ENCODE data around the gene ZBTB48.

Gene ZBTB48

GRCh38 chr1:6579374-6580118 is at the start of gene ZBTB48:
ZBTB48 (plus strand) TSS chr1:6579994; CDS start chr1:6580610, 616 bp downstream.
- H3K9me3 Mint-ChIP-seq, result no peaks in the 10 kb centered on the region
- peak within 1 kb of the TSS; percentile 90 for H3K4me3 Mint-ChIP-seq
- no peaks in the 10 kb centered on the region for H3K27me3 Mint-ChIP-seq (ENCODE audit: low read depth)
- peaks cover 3% of the 10 kb centered on the region for H3K36me3 Mint-ChIP-seq (ENCODE audit: low read depth)
- H3K4me1 Mint-ChIP-seq (ENCODE audit: low read depth), result peaks cover 20% of the 10 kb centered on the region
- peak within 1 kb of the TSS; percentile 93 for H3K27ac Mint-ChIP-seq

- Mint-ChIP-seq H3K27me3 (ENCODE audit: low read depth) (no peaks in the 10 kb centered on the region), H3K27ac (no peak overlapping the region), H3K36me3 (ENCODE audit: low read depth) (peaks cover 37% of the 10 kb centered on the region)
Observed at GRCh38 chr1:6530504-6531160, 49.2 kb upstream of the ZBTB48 start.

GRCh38 chr1:6531996-6532395 is 47.8 kb upstream of the ZBTB48 start:
- H3K4me3 Mint-ChIP-seq, result no peak overlapping the region
- H3K27ac Mint-ChIP-seq, result no peak overlapping the region
- H3K36me3 Mint-ChIP-seq (ENCODE audit: low read depth), result peaks cover 27% of the 10 kb centered on the region
- H3K27me3 Mint-ChIP-seq (ENCODE audit: low read depth), result no peaks in the 10 kb centered on the region
- H3K9me3 Mint-ChIP-seq, result no peaks in the 10 kb centered on the region
- H3K4me1 Mint-ChIP-seq (ENCODE audit: low read depth), result peaks cover 4% of the 10 kb centered on the region

More at GRCh38 chr1:6530504-6531160, 49.2 kb upstream of the ZBTB48 start:
- H3K4me3 Mint-ChIP-seq, result no peak overlapping the region
- H3K4me1 Mint-ChIP-seq (ENCODE audit: low read depth), result peaks cover 4% of the 10 kb centered on the region
- H3K9me3 Mint-ChIP-seq, result no peaks in the 10 kb centered on the region

- H3K4me1 Mint-ChIP-seq (ENCODE audit: low read depth), result peaks cover 4% of the 10 kb centered on the region
- no peak overlapping the region for H3K27ac Mint-ChIP-seq
- H3K27me3 Mint-ChIP-seq (ENCODE audit: low read depth), result no peaks in the 10 kb centered on the region
- H3K36me3 Mint-ChIP-seq (ENCODE audit: low read depth), result peaks cover 18% of the 10 kb centered on the region
- H3K4me3 Mint-ChIP-seq, result no peak overlapping the region
- H3K9me3 Mint-ChIP-seq, result no peaks in the 10 kb centered on the region
Observed at GRCh38 chr1:6534248-6534822, 45.5 kb upstream of the ZBTB48 start.

DNA sequence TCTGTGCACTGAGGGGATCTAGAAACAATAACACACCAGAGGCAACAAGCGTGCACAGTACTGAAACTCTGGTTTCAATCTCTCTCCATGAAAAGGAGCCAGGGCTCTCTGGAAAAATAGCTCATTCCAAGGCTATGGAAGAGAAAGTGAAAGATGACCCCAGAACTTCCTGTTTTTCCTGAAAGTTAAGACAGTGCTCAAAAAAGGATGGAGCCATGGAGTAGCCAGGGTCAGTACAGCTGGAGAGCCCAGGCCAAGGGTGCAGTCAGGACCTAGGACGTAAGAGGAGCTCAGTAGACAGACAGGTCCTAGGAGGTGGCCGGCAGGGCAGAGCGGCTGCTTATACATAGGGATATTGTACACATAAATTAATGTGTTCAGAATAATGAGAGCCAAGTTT is 44.6 kb upstream of the ZBTB48 start:
- Mint-ChIP-seq H3K4me3 (no peak overlapping the region), H3K27me3 (ENCODE audit: low read depth) (no peaks in the 10 kb centered on the region), H3K4me1 (ENCODE audit: low read depth) (peaks cover 4% of the 10 kb centered on the region), H3K36me3 (ENCODE audit: low read depth) (peaks cover 18% of the 10 kb centered on the region), H3K27ac (no peak overlapping the region), H3K9me3 (no peaks in the 10 kb centered on the region)

- Mint-ChIP-seq H3K4me3 (no peak overlapping the region), H3K4me1 (ENCODE audit: low read depth) (peaks cover 4% of the 10 kb centered on the region), H3K27ac (no peak overlapping the region), H3K9me3 (no peaks in the 10 kb centered on the region), H3K27me3 (ENCODE audit: low read depth) (no peaks in the 10 kb centered on the region), H3K36me3 (ENCODE audit: low read depth) (peaks cover 17% of the 10 kb centered on the region)
Observed at GRCh38 chr1:6536291-6536690, 43.5 kb upstream of the ZBTB48 start.

DNA sequence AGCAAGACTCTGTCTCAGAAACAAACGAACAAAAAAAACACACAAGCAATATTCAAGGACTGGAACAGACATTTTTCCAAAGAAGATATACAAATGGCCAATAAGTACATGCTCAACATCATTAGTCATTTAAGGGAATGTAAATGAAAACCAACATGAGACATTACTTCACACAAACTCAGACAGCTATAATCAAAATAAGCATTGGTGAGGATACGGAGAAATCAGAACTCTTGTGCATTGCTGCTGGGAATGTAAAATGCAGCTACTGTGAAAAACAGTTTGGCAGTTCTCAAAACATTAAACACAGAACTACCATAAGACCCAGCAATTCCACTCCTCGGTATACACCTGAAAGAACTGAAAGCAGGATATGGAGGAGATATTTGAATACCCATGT is 40.8 kb upstream of the ZBTB48 start:
- Mint-ChIP-seq H3K27me3 (ENCODE audit: low read depth) (no peaks in the 10 kb centered on the region), H3K4me3 (no peak overlapping the region), H3K36me3 (ENCODE audit: low read depth) (peaks cover 11% of the 10 kb centered on the region), H3K4me1 (ENCODE audit: low read depth) (peaks cover 4% of the 10 kb centered on the region), H3K9me3 (no peaks in the 10 kb centered on the region), H3K27ac (no peak overlapping the region)

GRCh38 chr1:6544831-6545230 is 35.0 kb upstream of the ZBTB48 start:
- Mint-ChIP-seq H3K27me3 (ENCODE audit: low read depth) (no peaks in the 10 kb centered on the region), H3K9me3 (no peaks in the 10 kb centered on the region), H3K4me3 (no peak overlapping the region), H3K4me1 (ENCODE audit: low read depth) (peaks cover 23% of the 10 kb centered on the region), H3K27ac (peak overlapping the region; percentile 69), H3K36me3 (ENCODE audit: low read depth) (peaks cover 38% of the 10 kb centered on the region)

DNA sequence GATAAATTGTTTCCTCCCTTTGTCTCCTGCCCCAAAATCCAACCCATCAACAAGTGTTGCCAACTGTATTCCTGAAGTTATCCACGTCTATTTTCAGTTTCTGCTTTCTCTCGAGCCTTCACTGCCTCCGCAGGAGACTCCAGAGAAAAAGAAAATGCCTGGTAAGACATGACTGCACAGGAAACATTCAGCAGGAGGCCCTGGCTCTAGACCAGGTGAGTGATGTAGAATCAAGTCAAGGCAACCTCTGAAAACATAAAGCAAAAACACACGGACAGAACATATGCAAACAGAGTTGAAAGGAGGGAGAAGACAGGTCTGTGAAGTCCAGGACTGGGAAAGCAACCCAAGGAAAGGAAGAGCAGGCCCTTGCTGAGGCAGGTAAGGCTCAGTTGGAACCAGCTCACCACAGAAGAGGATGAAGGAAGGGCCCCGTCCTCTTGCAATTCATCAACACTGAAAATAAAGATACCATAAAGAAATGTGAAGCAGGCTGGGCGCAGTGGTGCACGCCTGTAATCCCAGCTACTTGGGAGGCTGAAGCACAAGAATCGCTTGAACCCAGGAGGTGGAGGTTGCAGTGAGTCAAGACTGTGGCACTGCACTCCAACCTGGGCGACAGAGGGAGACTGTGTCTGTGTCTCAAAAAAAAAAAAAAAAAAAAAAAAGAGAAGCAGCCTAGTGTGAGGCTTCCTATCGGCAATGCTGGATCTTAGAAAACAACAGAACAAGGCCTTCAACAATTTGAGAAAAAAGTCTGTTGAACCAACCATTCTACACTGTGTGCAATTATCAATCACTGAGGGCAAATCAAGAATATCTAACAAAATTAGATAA is 34.3 kb upstream of the ZBTB48 start:
- Mint-ChIP-seq H3K9me3 (no peaks in the 10 kb centered on the region), H3K4me3 (peak overlapping the region; percentile 45), H3K27ac (peak overlapping the region; percentile 69), H3K36me3 (ENCODE audit: low read depth) (peaks cover 38% of the 10 kb centered on the region), H3K27me3 (ENCODE audit: low read depth) (no peaks in the 10 kb centered on the region), H3K4me1 (ENCODE audit: low read depth) (peaks cover 23% of the 10 kb centered on the region)

- Mint-ChIP-seq H3K27me3 (ENCODE audit: low read depth) (no peaks in the 10 kb centered on the region), H3K9me3 (no peaks in the 10 kb centered on the region), H3K4me3 (peak overlapping the region; percentile 22), H3K4me1 (ENCODE audit: low read depth) (peaks cover 23% of the 10 kb centered on the region), H3K36me3 (ENCODE audit: low read depth) (peaks cover 37% of the 10 kb centered on the region), H3K27ac (peak overlapping the region; percentile 75)
Observed at GRCh38 chr1:6546326-6546725, 33.5 kb upstream of the ZBTB48 start.

DNA sequence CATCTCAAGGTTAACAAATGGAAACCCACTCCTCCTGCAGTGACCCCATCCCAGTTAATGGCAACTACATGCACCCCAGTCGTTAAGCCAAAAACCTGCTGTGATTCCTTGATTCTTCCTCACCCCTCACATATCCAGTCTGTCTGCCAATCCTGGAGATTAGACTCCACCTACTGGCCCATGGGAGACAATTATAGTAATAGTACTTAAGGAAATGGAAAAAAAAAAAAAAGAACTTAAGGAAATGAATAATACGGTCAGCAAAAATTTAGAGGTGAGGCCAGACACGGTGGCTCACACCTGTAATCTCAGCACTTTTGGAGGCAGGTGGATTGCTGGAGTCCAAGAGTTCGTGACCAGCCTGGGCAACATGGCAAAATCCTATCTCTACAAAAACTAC is 32.5 kb upstream of the ZBTB48 start:
- Mint-ChIP-seq H3K27me3 (ENCODE audit: low read depth) (no peaks in the 10 kb centered on the region), H3K9me3 (no peaks in the 10 kb centered on the region), H3K27ac (peak overlapping the region; percentile 75), H3K36me3 (ENCODE audit: low read depth) (peaks cover 31% of the 10 kb centered on the region), H3K4me3 (no peak overlapping the region), H3K4me1 (ENCODE audit: low read depth) (peaks cover 26% of the 10 kb centered on the region)

DNA sequence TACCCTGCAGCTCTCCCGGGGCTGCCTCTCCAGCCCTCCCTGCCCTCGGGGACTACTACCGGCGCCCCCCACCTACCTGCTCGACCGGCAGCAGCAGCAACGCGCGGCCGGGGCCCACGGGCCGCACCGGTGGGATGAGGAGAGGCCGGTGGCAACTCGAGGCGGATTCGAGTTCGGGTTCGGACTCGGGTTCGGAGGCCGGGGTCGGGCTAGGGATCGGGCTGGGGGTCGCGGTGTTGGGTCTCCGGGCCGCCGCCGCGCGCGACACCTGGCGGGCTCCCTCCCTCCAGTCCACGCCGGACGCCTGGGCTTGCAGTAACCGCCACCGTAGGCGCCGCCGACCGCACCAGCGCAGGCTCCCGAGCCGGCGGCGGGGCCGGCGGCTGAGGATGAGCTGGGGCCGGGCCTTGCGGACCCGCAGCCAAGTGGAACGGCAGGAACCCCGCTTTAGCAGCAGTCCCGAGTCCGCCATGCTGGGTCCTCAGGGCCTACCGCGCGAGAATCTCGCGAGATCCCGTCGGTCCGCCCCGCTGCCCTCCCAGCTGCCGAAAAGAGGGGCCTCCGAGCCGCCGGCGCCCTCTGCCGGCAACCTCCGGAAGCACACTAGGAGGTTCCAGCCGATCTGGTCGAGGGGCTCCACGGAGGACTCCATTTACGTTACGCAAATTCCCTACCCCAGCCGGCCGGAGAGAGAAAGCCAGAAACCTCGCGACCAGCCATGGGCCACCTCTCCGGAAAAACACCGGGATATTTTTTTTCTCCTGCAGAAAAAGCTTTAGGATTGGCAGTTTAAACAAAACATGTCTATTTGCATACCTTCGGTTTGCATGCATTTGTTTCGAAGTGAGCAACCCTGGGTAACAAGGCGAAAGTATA is 25.5 kb upstream of the ZBTB48 start, which contains the start of gene NOL9:
Gene NOL9, minus strand, starts transcription at position 483 of the 876 bp plus-strand sequence. Its CDS starts 11 bp downstream, at position 472.
- H3K9me3 Mint-ChIP-seq, result no peaks in the 10 kb centered on the region
- peak within 1 kb of the TSS; percentile 76 for H3K27ac Mint-ChIP-seq
- no peaks in the 10 kb centered on the region for H3K27me3 Mint-ChIP-seq (ENCODE audit: low read depth)
- H3K36me3 Mint-ChIP-seq (ENCODE audit: low read depth), result peaks cover 4% of the 10 kb centered on the region
- H3K4me1 Mint-ChIP-seq (ENCODE audit: low read depth), result peaks cover 14% of the 10 kb centered on the region
- peak within 1 kb of the TSS; percentile 82 for H3K4me3 Mint-ChIP-seq

DNA sequence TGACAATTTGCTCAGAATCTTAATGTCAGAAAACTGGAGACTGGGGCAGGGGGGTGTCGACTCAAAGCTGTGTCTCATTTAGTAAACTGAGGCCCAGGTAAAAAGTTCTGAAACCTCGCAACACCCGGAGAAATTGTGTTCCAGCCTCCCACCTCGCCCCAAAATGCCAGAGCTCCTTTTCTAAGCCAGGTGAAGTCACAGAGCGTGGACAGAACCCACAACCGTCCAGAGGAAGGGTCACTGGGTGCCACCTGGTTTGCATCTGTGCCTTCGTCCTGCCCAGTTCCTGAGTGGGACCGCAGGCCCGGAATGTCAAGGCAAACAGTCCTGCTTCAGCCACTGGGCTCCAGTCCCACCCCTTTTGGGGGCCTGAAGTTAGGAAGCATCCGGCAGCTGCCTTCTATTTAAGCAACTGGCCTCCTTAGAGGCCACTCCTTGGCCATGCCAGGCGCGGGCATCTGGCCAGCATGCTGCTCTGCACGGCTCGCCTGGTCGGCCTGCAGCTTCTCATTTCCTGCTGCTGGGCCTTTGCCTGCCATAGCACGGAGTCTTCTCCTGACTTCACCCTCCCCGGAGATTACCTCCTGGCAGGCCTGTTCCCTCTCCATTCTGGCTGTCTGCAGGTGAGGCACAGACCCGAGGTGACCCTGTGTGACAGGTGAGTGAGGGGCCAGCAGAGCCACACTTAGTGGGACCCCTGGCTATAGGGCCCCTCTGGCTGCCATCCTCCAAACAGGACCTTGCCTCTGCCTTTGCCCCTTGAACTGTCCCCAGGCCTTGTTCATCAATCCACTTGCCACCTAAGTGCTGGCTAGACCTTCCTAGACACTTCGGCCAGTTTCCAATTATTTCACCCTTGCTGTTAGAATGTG is 24.7 kb upstream of the ZBTB48 start, which contains the start of gene TAS1R1:
Gene TAS1R1, plus strand, starts transcription at position 401 of the 872 bp plus-strand sequence. Its CDS starts 67 bp downstream, at position 468.
- peaks cover 1% of the 10 kb centered on the region for H3K36me3 Mint-ChIP-seq (ENCODE audit: low read depth)
- no peaks in the 10 kb centered on the region for H3K9me3 Mint-ChIP-seq
- peaks cover 14% of the 10 kb centered on the region for H3K4me1 Mint-ChIP-seq (ENCODE audit: low read depth)
- H3K4me3 Mint-ChIP-seq, result peak within 1 kb of the TSS; percentile 63
- no peaks in the 10 kb centered on the region for H3K27me3 Mint-ChIP-seq (ENCODE audit: low read depth)
- no peak within 1 kb of the TSS for H3K27ac Mint-ChIP-seq
